Stimulated activated CD4-positive, alpha-beta T cell treated with anti-CD3 and anti-CD28 coated beads, TNF-alpha, amount 100 ng/mL, for 1 hour (primary cell): ENCODE data around the gene F2RL1.
A peak's percentile ranks its signal among the peaks of the same experiment; 100 is the strongest.
"Not testable (repeated sequence)": the region's sequence is repeated elsewhere in the genome, so short reads cannot be mapped to it uniquely, and the experiment has no call there.

ENCODE experiments used
- DNase-seq, 3 donors: peaks; one replicate each; pipeline ENCODE4 v3.0.0-alpha.2; 2020; ENCODE audit warnings: low read depth in 3 of 3, low spot score in 1 of 3

Gene F2RL1, protein sequence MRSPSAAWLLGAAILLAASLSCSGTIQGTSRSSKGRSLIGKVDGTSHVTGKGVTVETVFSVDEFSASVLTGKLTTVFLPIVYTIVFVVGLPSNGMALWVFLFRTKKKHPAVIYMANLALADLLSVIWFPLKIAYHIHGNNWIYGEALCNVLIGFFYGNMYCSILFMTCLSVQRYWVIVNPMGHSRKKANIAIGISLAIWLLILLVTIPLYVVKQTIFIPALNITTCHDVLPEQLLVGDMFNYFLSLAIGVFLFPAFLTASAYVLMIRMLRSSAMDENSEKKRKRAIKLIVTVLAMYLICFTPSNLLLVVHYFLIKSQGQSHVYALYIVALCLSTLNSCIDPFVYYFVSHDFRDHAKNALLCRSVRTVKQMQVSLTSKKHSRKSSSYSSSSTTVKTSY

DNA sequence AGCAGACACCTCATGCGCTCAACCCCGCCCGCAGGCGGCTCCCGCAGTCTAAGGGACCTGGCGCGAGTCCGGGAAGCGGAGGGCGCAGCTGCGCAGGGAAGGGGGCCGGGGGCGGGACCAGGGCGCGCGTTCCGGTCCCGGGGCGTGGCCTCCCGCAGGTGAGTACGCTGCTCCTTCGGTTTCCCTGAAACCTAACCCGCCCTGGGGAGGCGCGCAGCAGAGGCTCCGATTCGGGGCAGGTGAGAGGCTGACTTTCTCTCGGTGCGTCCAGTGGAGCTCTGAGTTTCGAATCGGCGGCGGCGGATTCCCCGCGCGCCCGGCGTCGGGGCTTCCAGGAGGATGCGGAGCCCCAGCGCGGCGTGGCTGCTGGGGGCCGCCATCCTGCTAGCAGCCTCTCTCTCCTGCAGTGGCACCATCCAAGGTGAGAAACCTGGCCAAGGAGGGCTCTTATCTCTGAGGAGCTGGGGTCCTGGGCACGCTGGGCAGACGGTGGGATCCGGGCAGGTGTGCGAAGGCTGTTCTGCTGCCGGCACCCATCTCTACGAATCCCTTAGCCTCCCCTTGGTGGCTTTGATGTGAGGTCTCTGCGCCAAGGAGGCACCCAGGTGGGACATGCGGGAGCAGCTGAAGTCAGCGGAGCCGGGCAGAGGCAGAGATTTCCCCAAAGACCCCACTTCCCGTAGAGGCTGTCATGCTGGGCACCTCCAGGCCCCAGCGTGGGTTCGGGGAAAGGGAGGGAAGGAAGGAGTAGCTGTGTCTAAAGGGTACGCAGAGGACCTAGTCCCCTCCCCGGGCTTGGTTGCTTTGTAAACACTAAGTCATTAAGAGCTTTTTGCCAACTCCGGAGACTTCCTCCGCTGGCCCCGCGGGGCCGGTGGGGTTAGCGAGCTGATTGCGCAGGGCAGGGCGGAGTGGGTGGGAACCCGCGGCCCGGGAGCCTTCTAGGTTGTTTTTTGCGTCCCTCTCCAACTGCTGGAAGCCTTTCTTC, at the start of gene F2RL1:
F2RL1 (plus strand) TSS at position 187 of the 988 bp plus-strand sequence; CDS start at position 340, 153 bp downstream.
- DNase-seq = peak in 2 of 3 donors; percentile 22 to 39

GRCh38 chr5:76771041-76771440, 47.8 kb upstream of the F2RL1 start:
- DNase-seq = not testable (repeated sequence)

DNA sequence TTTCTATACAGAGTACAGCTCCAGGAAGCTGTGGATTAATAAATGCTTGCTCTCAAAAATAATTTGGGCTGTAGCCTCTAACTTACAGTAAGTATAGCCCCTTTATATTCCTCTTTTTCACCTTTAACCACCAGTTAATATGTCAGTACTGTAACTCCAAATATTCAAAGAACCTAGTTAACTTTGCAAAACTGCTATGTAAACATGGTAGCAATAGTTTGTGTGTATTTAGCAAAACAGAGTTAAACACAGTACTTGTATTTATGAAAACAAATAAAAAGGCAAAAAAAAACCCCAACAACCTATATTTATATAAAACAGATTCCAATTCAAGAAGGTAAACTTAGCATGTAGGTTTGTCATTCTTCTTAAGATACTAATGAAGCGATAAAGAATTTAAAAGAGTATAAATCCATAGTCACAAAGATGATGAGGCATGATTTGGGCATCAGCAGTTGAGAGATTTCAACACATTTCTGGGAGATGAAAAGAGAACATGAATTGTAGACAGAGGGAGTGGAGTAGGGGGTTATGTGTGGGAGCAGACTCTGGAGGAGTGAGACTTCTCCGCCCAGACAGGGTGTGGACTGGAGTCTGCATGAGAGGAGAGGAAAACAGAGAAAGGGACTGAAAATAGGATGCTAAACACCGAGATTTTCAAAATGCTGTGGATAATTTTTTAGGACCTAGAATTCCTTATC, 47.0 kb upstream of the F2RL1 start:
- no peak for DNase-seq

- no peak for DNase-seq
These were observed 42.9 kb upstream of the F2RL1 start for GRCh38 chr5:76775921-76776320.

DNA sequence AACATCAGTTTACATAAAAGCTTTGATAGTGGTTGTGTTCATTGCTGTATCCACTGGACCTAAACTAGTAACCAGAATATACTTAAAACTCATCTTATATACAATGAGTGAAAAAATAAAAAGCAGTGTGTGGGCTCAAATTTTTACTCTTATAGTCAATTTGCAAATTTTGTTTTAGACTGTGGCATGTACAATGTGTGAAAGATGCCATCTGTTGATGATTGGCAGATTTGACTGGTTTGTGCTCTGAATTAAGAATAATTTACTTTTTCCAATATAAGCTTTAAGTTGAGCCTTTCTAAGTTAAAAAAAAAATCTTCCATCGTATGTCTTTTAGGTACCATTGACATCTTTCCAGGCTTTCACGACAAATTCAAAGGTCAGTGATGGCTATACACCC, 42.4 kb upstream of the F2RL1 start:
- DNase-seq = no peak

GRCh38 chr5:76780616-76781015, 38.2 kb upstream of the F2RL1 start:
- DNase-seq = not testable (repeated sequence)

DNA sequence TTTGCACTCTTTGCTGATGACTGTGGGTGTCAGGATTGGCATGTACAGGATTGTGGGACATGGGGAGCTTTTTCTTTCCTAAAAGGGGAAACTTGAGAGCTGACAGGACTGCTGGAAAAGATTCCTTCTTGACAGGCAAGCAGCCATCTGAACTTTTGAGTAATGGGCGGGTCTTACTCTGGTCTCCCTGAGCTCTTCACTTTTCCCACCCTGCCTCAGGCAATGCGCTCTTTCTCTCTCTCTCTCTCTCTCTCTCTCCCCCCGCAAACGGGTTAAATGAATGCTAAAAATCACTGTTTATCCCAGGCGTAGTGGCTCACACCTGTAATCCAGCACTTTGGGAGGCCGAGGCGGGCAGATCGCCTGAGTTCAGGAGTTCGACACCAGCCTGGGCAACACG, 37.1 kb upstream of the F2RL1 start:
- no peak for DNase-seq

GRCh38 chr5:76782444-76782843, 36.4 kb upstream of the F2RL1 start:
- DNase-seq = no peak

GRCh38 chr5:76787237-76787636, 31.6 kb upstream of the F2RL1 start:
- no peak for DNase-seq

DNA sequence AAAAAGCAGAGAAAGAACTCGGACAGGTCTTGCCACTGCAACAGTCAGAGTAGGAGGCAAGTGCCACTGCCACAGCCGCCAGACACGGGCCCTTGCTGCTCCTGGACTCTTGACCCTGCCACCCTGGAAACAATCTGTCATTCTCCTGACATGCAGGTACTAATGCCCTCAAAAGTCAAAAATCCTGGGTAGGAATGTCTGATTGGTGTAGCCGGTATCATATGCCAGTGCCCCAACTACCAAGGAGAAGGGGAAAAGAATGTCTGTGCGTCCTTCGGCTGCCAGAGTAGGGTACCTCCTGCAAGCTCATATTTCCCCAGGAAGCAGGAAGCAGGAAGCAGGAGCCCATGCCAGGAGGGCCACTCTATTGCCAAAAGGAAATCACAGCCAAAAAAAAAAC, 30.5 kb upstream of the F2RL1 start:
- DNase-seq = no peak

DNA sequence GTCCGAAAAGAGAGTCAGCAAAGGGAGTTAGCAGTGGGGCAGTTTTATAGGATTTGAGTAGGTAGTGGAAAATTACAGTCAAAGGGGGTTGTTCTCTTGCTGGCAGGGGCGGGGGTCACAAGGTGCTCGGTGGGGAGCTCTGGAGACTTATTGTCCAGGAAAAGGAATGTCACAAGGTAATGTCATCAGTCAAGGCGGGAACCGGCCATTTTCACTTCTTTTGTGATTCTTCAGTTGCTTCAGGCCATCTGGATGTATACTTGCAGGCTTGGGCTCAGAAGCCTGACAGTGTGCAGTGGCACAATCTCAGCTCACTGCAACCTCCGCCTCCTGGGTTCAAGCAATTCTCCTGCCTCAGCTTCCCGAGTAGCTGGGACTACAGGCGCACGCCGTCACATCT, 29.6 kb upstream of the F2RL1 start:
- not testable (repeated sequence) for DNase-seq

DNA sequence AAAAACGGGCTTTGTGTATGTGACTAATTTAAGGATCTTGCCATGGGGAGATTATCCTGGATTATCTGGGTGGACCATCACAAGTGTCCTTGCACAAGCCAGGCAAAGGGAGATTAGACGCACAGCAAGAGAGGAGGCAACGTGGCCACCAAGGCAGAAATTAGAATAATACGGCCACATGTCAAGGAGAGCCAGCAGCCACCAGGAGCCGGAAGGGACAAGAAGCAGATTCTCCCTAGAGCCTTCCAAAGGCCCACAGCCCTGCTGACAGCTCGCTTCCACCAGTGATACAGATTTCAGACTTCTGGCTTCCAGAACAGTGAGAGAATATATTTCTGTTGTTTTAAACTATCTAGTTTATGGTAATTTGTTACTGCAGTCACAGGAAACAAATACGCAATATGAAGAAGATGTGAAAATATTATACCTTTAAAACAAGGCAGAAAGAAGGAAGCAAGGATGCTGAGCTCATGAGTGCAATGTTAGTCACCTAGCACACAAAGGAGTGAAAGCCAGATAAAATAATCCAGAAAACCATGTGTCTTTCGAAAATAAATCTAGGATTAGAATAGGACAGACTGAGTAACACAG, 28.7 kb upstream of the F2RL1 start:
- DNase-seq = no peak

DNA sequence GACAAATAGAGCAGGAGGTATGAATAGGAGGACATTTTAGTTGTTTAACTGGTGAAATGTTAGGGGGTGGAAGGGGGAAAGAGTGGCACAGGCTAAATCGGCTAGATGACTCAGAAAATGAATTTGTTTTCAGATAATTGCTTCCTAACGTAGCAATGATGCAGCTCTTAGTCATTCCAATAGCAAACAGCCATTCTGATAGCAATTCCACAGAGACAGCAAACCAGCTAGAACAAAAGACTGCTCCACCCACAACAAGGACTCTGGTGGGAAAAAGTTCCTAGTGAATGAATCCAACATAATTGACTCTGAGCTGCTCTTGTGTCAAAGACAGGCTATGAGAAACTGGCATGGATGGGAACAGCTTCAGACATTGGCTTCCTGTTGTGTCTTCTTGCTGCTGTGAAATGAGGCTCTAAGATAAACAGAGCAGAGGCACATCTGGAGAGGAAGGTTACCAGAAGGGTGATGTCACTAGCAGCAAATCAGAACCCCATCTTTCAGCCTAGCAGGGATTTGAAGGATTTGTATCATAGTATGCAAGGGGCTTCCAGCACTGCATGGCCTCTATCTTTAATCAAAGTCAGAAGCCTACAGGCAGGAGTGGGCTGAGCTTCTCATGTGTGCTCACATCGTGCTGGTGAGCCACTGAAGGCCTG, 28.1 kb upstream of the F2RL1 start:
- DNase-seq = peak in 1 of 3 donors; percentile 12

- no peak for DNase-seq
These were observed 27.4 kb upstream of the F2RL1 start for GRCh38 chr5:76791461-76791860.

- DNase-seq = no peak
These were observed 24.0 kb upstream of the F2RL1 start for GRCh38 chr5:76794871-76795270.

- DNase-seq = no peak
These were observed 19.2 kb upstream of the F2RL1 start for GRCh38 chr5:76799588-76799987.

- DNase-seq = no peak
These were observed 18.3 kb upstream of the F2RL1 start for GRCh38 chr5:76800579-76800978.

GRCh38 chr5:76801159-76801802, 17.5 kb upstream of the F2RL1 start:
- DNase-seq = no peak

DNA sequence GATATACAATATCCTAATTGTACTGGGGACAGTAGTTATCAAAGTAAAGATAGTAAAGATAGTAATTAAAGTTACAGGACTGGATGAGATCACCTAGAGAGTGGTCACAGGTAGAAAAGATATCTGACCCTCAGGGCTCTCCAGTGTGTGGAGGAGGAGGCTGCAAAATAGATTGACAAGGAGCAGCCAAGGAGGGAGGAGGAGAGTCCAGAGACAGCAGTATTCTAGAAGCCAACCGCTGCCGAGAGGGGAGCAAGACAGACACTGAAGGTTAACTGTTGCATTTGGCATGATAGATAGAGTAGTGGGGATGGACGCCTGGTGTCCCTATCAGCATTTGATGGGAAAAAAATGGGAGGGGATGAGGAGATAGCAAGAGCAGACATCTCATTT, 17.0 kb upstream of the F2RL1 start:
- DNase-seq = no peak

DNA sequence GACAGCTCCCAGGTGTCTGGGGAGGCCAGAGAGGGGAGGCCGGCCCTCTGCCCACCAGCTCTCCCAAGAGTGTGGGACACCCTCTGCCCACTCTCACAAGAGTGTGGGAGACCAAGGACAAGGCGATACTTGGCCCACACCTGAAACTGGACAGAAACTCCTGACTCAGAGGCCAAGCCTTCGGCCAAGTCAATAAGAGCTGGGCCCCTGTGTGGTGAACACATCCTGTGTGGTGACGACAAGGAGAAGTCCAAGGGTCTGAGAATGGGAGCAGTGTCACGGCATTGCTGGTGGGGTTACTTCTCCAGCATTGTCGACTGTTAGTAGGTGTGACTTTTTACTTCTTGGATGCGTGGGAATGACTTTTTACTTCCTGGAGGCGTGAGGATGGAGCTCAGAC, 14.6 kb upstream of the F2RL1 start:
- DNase-seq = no peak
